Suprapubic skin (tissue), 4 donors: ENCODE results near the gene PRCP.

Experiments used
- CTCF ChIP-seq, 2 donors: fragments of 200-600 bp in 1 of 2; fragments of 450-650 bp in 1 of 2; sonication (generic) in 1 of 2; IDR thresholded peaks; one replicate each; pipeline ENCODE4 v1.5.1; 2016 to 2019; ENCODE audit warnings: antibody characterized with exemption in 2 of 2, mild to moderate bottlenecking in 1 of 2, moderate library complexity in 1 of 2
- POLR2A ChIP-seq, 2 donors: fragments of 450-650 bp; IDR thresholded peaks; one replicate each; pipeline ENCODE4 v1.6.1; 2017; ENCODE audit warnings: antibody characterized with exemption in 2 of 2, mild to moderate bottlenecking in 2 of 2, moderate library complexity in 2 of 2
- POLR2AphosphoS5 ChIP-seq, 3 donors: sonication (generic); formaldehyde crosslinking; IDR thresholded peaks; one replicate each; pipeline ENCODE4 v1.6.1; 2017; ENCODE audit warnings: antibody characterized with exemption in 3 of 3

- TF ChIP-seq CTCF (IDR thresholded peaks at IDR 0.05) (no peak), POLR2AphosphoS5 (IDR thresholded peaks at IDR 0.05) (no peak), POLR2A (IDR thresholded peaks at IDR 0.05) (no peak)
Observed at GRCh38 chr11:82814379-82814778, 85.9 kb downstream of the PRCP start.
